LNCAP (cell line): ENCODE data around the gene TUT1.

Source experiments
- CTCF ChIP-seq: fragments of 450-650 bp; IDR thresholded peaks from 2 replicates; pipeline ENCODE4 v1.5.1; 2017; ENCODE audit warnings: mild to moderate bottlenecking

The TUT1 gene

GRCh38 chr11:62592989-62593421, 1.7 kb upstream of the TUT1 start:
- no peak for TF ChIP-seq CTCF

GRCh38 chr11:62592146-62592815, 958 bp upstream of the TUT1 start:
- no peak for TF ChIP-seq CTCF

GRCh38 chr11:62588966-62589637, 2.2 kb downstream of the TUT1 start:
- TF ChIP-seq CTCF, result peak; percentile 27; the same call in 1 of the 2 replicates

- TF ChIP-seq CTCF, result no peak
These were observed 10.2 kb downstream of the TUT1 start for GRCh38 chr11:62580959-62581715.

GRCh38 chr11:62579252-62579651, 12.1 kb downstream of the TUT1 start:
- no peak for TF ChIP-seq CTCF

- no peak for TF ChIP-seq CTCF
These were observed 12.8 kb downstream of the TUT1 start for GRCh38 chr11:62578541-62578940.

- no peak for TF ChIP-seq CTCF
These were observed 14.1 kb downstream of the TUT1 start for GRCh38 chr11:62577046-62577714.
